Activated CD4-positive, alpha-beta T cell treated with anti-CD3 and anti-CD28 coated beads for 24 hours (primary cell): Measurements from ENCODE around the gene ABCG2.

Experiments
- DNase-seq, 2 donors: peaks; one replicate each; pipeline ENCODE4 v3.0.0-alpha.2; 2020; ENCODE audit warnings: low read depth in 2 of 2

ABCG2 gene

DNA sequence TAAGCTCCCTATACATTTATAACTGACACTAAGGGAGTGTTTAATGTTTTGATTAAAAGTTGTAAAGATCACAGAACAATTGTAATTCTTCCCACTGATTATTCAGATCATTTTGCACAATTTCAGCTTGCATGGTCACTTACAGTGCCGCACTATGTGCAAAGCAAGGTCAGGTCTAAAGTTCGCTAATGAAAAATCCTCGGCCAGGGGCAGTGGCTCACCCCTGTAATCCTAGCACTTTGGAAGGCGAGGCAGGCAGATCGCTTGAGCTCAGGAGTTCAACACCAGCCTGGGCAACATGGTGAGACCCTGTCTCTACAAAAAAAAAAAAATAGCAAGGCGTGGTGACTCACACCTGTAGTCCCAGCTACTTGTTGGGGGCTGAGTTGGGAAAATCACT, 94.0 kb downstream of the ABCG2 start:
- DNase-seq = no peak

DNA sequence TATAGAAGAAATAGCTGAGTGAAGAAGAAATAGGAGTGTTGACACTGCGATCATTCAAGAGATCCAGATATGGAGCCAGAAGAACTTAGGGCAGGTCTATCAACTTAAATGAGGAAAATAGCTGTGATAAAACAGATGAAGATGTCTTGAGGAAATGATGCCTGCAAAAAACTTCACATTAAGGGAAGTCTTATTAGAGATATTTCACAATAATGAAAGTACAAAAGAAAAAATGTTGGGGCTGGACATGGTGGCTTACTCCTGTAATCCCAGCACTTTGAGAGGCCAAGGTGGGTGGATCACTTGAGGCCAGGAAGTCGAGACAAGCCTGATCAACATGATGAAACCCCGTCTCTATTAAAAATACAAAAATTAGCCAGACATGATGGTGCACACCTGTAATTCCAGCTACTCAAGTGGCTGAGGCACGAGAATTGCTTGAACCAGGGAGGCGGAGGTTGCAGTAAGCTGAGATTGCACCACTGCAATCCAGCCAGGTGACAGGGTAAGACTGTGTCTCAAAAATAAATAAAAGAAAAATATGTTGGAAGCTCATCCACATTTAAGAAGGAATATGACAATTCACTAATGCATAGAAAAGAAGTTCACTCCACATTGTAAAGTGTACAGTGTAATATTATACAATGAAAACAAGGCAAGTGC, 94.7 kb downstream of the ABCG2 start:
- DNase-seq = no peak

GRCh38 chr4:88062843-88063242, 95.6 kb downstream of the ABCG2 start:
- DNase-seq = no peak

DNA sequence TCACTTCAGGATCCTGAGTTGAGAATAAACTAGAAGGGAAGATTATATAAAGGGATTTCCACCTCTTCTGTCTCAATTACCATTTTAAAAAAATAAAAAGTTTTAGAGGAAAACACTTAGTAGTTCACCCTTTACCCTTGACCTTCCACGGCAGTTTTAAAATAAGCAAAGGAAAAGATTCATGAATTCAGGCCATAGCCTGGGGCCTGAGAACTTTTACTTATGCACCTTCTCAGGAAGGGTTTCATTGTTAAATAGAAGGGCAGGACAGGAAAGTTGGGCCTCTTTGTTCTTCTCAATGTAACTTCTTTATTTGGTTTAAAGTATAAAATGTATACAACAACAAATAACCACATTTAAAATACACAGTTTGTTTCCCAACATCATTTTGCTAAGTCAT, 96.1 kb downstream of the ABCG2 start:
- DNase-seq = no peak

DNA sequence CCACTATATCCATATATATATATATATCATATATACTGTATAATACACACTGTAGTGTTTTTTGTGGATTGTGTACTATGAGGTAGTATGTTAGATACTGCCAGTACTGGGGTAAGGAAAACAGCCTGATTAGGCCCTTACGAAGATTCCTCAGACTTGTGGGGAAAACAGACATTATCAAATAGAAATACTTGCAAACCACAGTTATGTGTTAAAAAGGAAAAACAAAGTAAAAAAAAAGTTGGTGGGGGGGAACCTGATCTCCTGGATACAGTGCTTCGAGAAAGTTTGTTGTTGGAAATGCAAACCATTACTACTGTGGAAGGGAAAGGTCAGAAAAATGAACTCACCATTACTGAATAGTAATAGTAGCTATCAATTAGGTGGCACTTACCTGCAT, 98.0 kb downstream of the ABCG2 start:
- DNase-seq = no peak

DNA sequence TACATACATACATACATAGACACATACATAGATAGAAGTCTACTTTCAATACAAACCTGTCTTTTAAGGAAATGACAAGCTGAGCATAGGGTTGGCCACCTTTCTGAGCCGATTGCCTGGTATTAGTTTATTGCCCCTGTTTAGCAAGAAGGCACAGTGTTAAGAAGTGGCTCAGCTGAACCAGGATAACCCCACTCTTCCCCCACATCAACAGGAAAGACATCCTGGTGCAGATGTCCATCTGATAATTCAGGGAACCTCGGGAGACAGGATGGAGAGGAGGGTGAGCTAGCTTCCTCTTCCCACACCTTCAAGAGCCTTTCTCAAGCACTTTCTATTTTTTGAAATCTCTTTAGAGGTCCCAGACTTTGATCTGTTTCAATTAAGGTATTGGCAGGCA, 98.7 kb downstream of the ABCG2 start:
- DNase-seq = no peak

GRCh38 chr4:88058295-88058694, 100.1 kb downstream of the ABCG2 start:
- no peak for DNase-seq

DNA sequence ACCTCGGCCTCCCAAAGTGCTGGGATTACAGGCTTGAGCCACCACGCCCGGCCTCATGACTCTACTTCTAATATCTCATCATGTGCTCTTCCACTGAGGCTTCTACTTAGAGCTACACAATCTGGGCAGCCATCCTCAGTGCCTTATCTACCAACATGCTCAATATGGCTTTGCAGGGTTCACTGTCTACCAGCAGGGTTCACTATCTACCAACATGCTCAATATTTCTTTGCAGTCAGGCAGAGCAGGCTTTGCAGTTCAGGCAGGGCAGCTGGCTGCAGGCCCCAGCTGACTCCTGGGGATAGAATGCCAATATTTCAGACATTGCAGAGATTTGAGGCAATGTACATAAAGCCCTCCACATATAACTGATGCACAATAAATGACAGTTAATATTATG, 103.5 kb downstream of the ABCG2 start:
- no peak for DNase-seq

DNA sequence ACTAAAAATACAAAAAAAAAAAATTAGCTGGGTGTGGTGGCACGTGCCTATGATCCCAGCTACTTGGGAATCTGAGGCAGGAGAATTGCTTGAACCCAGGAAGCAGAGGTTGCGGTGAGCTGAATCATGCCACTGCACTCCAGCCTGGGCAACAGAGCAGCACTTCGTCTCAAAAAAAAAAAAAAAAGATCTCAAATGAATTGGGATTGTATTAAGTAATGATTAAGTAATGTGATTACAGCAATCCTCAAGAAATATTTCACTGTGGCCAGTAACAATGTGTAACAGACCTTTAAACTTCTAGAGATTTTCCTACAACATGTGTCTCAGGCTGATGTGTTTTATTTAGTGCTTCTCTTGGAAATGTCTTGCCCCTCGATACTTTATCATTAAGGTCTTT, 104.2 kb downstream of the ABCG2 start:
- DNase-seq = no peak

DNA sequence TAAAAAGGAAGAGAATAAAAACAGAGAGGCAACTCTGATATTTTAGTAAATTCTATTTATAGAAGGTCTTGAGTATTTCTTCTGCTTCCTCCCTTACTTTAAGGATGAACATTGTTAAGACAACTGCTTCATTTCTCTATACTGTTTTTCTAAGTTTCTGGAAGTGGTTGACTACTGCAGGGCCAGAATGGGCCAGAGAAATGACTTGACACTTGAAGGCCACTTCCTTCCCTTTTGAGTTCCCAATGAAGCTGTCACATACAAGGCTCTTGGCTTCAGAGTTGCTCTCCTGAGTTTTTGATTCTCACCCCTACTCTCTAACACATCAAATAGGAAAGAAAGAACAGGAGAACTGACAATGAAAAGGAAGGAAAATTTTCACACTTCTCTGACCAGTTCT, 113.4 kb downstream of the ABCG2 start:
- DNase-seq = no peak

- DNase-seq = no peak
Observed at GRCh38 chr4:88043586-88044340, 114.7 kb downstream of the ABCG2 start.

GRCh38 chr4:88043001-88043400, 115.4 kb downstream of the ABCG2 start:
- DNase-seq = no peak

DNA sequence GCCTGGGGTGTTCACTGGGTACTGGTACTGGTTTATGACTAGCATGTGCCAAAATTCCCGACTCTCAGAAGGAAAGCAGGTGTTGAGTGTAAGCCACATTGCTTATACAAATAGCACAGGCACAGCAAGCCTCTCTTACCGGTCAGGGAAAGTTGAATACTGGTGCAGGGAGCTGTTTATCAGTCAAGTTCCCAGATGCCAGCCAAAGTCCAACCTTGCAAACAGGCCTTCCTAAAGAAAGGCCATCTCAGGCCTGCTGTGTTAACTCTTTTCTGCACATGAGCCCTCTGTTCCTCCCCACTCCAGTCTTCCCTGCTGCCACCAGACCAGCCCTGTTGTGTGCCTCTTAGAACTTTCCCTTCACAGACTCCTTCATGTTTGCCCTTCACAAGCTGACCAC, 116.8 kb downstream of the ABCG2 start:
- DNase-seq = no peak

GRCh38 chr4:88040707-88041106, 117.7 kb downstream of the ABCG2 start:
- DNase-seq = no peak
